ENCODE results near the gene PUDP.

DNA sequence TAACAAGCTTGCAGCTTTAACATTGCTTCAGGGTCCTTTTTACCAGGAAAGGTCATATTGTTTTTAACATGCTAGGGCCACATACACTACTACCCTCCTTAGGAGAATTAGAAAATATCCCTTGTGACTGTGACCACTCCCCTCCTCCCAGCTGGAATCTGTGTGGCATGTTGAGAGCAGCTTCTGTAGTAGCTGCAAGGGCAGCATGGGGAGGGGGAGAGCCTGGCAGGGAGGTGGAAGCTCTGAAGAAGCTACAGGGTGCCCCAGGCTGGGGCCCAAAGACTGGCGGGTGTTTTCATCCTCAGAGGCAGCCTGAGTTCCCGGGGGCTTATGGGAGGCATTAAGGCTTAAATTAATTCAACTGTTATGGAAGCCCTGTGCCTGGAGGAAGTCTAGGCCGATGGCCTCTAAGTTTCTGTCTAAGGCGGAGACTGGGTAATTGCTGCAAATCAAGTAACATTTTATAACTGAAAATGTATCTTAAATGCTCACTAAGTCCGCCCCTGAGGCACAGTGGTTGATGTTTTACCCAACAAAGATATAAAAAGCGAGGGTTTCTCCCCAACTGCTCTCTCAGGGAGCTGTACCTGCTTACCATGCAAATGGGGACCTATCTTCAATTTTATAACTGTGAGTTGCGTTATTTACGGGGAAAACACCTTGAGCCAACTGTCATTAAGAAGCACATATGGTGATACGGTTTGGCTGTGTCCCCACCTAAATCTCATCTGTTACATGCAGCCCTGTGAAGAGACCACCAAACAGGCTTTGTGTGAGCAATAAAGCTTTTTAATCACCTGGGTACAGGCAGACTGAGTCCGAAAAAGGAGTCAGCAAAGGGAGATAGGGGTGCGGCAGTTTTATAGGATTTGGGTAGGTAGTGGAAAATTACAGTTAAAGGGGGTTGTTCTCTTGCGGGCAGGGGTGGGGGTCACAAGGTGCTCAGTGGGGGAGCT, 37.8 kb downstream of the PUDP start:
- TF ChIP-seq POLR2AphosphoS5 (IDR thresholded peaks at IDR 0.05; ENCODE audit: insufficient read depth in 1 of 2, low read depth in 1 of 2) (no peak), POLR2A (IDR thresholded peaks at IDR 0.05) (no peak)
- TF ChIP-seq, protein P1, sequence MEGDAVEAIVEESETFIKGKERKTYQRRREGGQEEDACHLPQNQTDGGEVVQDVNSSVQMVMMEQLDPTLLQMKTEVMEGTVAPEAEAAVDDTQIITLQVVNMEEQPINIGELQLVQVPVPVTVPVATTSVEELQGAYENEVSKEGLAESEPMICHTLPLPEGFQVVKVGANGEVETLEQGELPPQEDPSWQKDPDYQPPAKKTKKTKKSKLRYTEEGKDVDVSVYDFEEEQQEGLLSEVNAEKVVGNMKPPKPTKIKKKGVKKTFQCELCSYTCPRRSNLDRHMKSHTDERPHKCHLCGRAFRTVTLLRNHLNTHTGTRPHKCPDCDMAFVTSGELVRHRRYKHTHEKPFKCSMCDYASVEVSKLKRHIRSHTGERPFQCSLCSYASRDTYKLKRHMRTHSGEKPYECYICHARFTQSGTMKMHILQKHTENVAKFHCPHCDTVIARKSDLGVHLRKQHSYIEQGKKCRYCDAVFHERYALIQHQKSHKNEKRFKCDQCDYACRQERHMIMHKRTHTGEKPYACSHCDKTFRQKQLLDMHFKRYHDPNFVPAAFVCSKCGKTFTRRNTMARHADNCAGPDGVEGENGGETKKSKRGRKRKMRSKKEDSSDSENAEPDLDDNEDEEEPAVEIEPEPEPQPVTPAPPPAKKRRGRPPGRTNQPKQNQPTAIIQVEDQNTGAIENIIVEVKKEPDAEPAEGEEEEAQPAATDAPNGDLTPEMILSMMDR (IDR thresholded peaks at IDR 0.05) = no peak
